HG02642 (cell line): ENCODE results near the gene KCNS3.

ENCODE experiments used
- ATAC-seq: cut with Tn5 transposase; IDR thresholded peaks from one replicate; pipeline ENCODE4 v1.9.1; 2021; ENCODE audit warnings: mild to moderate bottlenecking; ENCODE audit not compliant: unreplicated experiment, poor library complexity

KCNS3 gene

DNA sequence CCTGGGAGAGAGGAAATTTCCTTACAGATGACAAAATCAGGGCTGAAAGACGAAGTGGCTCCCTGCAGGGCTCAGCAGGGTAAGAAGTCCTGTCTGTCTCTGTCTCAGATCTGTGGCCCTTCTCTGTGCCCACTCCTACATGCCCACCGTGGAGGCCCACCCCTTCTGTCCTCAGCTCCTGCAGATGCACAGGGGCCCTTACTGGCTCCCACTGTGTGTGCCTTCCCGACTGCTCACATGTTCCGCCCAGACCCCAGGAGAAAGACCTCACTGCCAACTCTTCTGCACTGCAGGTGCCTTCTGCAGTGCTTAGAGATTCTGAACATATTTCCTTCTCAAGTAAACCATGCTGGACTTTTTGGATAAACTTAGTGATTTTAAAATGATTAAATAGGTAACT lies 1.9 kb upstream of the KCNS3 start:
- no peak for ATAC-seq

DNA sequence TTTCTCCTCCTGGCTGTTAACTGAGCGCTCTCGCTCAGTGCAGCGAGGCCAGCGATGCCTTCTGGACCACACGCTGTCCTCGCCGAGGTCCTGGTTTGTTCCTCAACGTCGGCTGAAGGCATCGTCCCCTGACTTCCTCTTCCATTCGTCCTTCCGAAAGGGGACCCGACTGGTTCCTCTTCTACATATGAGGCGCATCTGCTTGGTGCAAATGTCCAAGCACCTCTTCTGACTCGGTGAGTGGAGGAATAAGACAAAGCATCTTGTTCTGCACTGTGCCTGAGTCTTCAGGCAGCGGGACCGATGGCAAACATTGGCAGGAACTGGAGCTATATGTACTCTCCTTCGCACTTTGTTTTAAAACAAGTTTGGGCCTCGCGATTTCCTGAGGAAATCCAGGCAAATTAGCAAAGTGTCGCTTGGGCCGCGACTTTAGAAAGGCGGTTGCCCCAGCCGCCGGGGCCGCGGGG lies 621 bp upstream of the KCNS3 start:
- peak; percentile 22 for ATAC-seq

DNA sequence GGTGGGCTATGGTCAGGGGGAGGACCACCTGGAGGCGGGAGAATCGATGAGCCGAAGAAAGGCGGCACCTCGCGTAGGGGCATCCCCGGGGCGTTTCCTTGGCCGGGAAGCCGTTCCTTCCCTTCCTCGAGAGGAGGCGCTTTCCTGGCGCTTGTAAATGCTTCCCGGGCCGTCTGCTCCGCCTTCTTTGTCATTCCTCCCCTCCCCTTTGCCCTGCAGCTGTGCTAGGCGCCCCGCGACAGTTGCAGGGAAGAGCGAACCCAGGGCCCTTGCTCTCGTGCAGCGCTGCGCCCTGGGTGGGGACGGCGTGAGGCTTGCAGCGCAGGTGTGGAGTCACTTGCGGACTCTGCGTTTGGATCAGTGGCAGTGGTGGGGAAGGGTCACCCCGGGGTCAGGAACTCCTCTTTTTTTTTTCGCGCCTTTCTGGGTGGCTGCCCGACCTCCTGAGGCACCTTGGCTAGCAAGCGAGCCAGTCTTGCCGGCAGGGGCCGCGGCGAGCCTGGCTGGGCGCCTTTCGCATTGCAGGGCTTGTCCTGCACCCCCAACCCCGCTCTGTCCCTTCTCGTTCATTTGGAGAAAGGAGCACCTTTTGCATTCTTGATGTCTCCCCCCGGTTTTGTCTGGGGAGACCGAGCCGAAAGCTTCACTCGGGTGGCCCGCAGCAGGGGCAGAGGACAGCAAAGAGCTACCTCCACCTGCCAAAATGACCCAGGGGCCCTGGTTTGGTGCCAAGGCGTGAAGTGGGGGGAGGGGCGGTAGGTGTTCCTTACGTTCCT lies 858 bp downstream of the KCNS3 start:
- no peak for ATAC-seq

DNA sequence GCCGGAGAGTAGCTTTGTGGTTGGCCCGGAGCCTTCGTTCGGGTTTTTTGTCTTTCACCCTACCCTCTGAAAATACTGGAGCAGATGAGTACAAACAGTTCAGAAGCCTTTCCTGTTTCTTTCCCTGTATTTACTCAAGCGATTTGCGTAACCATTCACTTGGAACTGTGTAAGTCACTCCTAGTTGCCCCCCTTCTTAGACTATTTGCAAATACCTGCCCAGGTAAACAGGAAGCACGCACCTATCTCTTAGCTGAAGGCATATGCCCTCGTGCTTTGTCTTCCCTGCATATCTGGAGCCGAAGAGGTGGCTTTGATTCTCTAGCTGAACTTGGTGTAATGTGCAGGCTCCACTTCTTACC lies 1.4 kb downstream of the KCNS3 start:
- no peak for ATAC-seq

DNA sequence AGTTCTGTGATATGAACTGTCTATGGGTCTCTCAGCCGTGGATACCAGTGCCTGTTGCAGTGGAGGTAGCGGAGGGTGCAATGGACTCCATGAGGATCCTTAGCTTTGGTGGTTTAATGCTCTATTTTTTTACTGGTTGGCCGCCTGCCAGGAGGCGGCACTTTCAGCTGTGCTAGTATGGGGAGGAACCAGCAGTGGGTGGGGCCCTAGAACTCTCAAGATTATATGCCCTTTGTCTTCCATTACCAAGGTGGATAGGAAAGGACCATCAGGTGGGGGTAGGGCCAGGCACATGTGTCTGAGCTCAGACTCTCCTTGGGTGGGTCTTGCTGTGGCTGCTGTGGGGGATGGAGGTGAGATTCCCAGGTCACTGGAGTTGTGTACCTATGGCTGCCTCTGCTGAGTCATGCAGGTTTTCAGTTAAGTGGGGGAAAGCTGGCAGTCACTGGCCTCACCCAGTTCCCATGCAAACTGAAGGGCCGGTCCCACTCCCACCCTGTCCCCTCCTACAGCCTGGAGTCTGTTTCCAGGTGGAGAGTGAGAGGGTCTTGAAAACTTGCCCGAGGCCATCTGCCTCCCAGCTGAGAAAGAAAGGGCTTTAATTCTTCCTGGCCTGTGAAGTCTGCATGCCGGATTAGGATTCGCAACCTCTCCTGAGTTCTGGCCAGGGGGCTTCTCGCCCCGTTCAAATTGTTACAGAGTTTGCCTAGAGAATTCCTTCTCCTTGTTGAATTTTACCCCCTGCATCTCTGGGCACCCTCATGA lies 14.5 kb downstream of the KCNS3 start:
- ATAC-seq: no peak

DNA sequence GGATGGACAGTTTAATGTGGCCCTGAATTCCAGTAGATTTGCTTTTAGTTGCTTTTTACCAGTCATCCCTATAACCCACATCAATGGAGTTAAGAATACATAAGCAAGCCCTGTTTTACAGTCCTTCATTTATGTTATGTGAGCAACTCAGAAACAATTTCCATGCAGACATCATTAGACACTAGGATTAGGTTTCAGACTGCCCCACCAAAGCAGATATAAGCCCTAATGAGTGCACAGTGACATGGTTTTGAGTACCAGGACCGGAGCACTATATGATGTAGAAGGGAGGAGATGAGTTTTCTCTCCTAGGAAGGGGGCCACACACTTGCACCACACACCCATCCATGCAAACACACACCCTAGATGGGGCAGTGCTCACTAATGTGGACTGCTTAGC lies 15.5 kb downstream of the KCNS3 start:
- no peak for ATAC-seq

DNA sequence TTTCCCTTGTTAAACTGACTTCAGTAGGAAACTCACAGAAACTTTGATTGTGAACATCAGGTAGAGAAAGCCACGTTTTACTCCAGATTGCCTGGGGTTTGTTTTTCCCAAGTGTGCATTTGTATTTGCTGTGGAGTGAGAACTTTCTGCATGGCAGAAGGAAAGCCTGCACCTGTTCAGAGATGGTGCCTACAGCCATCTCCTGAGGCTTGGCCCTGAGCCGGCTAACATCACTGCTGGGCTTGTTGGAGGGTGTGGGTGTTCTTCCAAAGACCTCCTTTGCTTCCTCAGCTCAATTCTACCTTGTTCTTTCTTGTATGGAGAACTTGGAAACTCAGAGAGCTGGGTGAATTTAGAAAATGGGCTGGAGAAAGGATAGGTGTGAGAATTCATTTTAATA lies 16.1 kb downstream of the KCNS3 start:
- no peak for ATAC-seq

DNA sequence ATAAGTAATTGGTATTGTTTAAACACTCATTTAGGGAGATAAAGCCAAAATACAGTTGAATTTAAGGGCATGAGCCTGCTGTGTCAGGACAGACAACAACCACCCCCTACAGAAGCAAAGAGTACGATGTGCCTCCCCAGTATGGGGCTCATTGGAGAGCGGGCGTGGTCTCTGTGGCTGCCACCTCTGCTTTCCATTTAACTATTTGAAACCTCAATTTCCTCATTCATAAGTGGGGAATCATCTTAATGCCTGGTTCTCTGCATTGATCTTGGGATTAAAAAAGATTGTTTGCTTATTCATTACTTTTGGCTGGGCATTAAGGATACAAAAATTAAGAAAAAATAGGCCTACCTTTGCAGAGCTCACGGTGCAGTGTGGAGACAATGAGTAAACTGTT lies 21.4 kb downstream of the KCNS3 start:
- ATAC-seq: no peak

DNA sequence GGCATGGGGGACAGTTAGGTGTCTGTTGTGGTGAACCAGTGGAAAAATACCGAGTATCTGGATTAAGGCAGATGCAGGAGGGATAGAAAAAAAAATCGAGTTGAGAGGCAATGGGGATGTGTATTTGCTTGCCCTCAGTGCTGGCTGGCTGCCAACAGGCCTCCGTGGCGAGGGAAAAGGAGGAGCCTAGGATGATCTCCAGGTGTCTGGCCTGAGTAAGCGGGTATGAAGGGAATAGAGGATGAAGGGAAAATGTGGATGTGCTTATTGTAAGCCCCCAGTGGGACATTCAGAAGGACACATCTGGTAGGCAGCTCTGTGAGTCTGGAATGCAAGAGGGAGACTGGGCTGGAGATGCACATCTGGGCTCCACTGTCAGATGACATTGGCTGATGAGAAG lies 22.8 kb downstream of the KCNS3 start:
- ATAC-seq: no peak

DNA sequence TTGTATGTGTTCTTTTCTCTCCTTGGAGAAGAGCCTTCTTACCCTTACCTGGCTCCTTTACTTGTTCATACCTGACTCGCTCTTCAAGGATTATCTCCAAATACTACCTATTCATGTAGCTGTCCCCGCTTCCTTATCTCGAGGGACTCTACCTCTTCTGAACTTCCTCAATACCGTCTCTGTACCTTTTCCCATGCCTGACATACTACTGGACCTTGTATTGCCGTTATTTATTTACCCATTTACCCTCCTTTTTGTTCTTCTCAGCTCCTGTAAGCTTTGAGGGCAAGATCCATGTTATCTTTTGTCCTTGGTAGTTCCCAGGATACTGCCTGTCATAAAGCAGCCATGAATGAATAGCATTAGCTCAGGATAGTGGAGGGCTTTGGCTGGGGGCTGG lies 32.5 kb downstream of the KCNS3 start:
- ATAC-seq: no peak

DNA sequence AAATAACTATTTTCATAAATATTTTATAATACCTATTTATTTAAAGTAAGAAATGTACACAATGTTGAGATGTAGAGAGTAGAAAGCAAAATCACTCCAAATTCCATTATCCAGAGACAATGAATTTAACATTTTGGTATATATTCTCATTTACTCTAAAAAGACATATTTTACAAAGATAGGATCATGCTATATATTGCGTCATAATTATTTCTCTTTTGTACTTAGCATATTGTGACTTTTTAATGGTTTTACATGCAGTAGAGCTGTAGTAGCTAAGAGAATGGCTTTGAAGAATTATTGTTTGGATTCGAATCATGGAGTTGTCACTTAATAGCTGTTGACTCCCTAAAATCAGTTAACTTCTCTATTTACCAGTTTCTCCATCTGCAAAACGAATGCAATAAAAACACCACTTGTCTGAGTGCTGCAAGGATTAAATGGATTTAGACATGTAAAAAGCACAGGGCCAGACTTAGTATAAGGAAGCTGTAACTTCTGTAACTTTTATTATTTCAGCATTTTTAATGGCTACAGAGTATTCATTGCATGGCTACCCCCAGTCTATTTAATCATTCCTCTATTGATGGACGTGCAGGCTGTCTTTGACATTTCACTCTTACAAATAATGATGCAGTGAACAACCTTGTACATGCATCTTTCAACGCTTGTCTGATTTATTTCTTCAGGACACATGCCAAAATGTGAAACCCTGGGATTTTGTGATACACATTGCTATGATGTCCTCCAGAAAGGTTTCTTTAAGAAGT lies 33.2 kb downstream of the KCNS3 start:
- ATAC-seq: peak; percentile 5

DNA sequence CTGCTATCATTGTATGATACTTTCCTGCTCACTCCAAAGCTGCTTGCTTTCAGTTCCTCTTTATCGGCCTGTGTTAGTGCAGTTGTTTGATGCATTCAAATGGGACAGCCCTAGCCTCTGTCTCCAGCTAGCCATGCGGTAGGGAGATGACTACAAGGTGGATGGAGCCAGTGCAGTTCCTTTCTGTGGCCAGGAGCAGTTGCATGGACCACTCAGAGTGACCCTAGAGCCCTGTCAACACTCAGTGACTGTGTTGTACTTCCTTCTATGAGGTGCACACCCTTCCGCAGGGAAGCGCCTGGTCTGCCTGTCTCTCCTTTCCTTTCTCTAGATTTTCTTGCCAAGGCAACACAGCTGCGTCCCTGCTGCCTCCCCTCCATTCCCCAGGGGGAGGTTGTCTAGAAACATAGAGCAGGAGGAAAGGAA lies 33.8 kb downstream of the KCNS3 start:
- peak; percentile 96 for ATAC-seq

DNA sequence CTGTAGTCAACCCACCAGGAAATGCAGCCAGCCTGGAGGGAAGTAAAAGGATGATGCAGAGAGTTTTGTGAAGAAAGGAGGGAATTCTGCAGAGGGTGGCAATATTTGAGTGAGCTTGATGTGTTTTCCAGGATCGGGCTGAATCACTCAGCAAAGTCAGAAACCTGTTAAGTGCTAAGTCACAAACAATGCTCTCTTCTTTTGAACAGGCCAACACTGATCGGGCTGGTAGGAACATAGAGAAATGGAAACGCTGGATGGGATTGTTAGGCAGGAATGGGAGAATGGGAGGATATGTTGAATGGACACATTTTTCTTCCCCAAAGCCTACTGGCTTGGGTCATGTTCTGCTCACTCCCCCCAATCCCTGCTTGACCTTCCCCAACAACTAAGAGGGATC lies 36.6 kb downstream of the KCNS3 start:
- ATAC-seq: no peak

DNA sequence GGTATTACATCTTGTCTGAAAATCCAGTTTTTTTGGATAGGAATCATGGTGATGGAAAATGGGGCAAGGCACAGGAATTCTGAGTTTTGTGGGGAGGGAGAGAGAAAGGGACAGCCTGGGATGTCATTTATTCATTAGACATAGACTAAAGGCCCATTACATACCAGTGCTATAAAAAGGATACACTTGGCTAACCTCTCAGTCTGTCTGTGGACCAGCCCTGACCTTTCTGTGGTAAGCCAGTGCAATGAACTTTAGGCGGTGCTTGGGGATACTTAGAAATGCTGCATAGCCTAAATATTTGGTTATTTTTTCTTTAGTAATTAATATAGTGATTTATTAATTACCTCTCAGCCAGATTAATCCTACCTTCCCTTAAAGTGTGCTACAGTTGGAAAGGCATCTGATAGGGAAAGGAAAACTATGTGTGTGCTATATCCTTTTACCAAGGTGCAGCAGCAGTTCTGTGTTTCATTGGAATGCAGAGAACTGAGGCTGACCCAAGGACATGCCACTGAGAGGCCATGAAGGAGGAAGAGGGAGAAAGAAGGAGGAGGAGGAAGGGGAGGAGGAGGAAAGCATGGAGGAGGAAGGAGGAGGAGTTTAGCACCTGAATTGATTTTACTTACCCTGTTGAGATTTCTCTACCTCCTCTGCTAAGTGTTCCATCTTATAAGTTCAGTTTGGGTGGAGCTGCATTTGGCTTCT lies 37.5 kb downstream of the KCNS3 start:
- no peak for ATAC-seq

DNA sequence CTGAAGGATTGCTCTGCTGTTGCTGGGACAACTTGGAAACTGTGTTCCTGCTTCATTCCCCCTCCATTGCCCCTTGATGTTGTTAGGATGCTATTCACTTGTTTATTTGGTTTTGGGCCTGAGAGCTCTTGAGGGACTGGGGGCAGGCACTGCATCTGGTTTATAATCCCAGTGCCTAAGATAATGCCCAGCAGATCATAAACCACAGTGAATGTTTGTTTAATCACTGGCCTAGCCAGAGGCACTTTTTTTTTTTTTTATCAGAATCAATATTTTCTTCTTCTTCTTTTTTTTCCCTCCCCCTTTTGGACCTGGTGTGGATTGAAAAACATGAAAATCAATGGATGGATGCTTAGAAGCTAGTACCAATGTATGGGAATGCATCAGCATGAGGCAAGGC lies 38.1 kb downstream of the KCNS3 start:
- ATAC-seq: no peak

DNA sequence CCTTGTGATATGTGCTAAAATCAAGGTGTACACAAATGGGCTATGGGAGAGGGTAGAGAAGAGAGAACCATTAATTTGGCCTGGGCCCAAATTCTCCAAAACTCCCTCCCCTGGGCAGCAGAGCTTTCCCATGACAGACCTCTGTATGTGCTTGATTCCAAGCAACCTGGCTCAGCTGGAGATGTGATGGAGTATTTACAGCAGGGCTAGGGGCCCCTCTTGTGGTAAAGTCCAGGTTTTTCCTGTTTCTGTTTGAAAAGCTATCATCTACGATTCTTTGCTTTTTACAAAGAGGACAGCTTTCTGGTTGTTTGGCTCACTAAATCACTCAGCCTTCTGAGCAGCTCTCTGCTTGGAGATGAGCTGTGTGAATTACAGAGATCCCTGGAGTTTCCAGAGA lies 40.3 kb downstream of the KCNS3 start:
- ATAC-seq: no peak

DNA sequence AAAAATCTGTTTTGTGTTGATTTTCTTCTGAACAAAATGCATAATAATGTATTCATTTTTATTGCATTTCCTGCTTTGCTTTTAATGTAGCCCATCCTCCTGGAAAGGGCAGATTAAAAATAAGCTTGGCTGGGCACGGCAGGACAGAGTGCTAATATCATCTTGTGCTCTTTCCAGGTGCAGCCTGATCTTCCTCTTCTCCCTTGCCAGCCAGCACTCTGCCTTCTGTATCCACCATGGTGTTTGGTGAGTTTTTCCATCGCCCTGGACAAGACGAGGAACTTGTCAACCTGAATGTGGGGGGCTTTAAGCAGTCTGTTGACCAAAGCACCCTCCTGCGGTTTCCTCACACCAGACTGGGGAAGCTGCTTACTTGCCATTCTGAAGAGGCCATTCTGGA lies 52.3 kb downstream of the KCNS3 start:
- ATAC-seq: no peak

DNA sequence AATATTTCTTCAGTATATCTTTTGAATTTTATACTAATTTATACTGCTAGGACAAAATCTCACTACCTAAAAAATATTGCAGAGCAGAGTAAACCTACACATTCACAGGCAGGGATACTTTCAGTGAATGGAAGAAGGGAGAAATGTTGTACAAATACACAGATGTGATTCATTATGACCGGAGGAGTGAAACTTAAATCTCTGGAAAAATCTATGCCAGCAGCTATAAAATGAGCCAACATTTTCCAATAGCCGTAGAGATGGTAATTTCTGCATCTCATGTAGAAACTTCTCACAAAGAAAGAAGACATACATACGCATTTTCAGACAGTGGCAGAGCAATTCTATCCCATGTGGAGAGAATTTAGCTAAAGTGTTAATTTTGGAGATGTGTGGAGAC lies 54.8 kb downstream of the KCNS3 start:
- no peak for ATAC-seq

DNA sequence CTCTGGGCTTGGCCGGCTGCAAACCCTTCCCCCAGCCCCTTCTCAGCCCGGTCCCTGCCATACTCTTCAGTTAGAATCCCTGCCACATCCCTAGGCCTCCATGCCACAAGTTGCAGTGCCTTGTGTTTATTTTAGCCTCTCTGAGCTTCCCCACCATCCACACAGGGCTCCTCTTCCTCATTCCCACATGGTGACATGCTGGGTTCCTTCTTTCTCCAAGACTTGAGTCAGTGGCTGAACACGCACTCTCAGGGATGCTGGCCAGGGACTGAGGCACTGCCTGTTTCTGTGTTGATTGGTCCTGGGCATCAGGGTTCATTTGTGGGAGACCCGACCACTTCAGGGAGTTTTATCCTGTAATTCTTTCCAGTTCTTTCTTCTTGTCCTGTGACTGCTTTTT lies 56.3 kb downstream of the KCNS3 start:
- no peak for ATAC-seq

DNA sequence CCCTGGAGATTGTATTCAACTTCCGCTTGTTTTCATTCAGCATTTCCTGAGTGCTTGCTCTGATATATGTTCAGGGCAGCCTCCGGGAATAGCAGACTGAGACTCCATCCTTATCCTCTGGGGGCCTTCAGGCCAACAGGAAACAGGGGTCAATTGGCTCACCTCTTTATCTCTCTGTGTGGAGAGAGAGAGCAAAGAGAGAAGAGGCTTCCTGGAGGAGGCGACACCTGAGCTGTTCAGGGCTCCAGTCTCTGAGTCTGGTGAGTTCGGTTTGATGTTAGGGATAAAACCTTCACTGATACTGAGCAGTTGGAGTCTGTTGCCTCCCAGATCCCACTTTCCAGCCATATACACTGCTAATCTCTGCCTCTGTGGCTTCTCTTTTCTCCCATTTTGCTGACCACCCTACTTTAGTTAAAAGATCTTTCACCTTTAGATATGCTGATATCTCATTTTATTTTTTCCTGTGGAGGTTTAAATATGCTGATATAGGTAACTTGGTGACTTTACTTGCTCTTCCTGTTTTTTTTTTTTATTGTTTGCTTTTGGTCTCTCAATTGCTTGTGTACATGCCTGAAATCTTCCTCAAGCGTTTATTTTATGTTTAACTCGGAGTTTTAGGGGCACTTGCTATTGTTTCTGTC lies 56.9 kb downstream of the KCNS3 start:
- ATAC-seq: no peak
